K562 (cell line): ENCODE results near the gene FAM136A. TPM values are rescaled to one million over a fixed set of nuclear protein-coding genes. Genes with fewer than 3 reads are reported as not detected.

Experiments
- CHD4 ChIP-seq: fragments of 200-600 bp; sonication (generic); IDR thresholded peaks from 3 replicates; pipeline ENCODE4 v1.6.1; 2012; ENCODE audit warnings: low read depth, mild to moderate bottlenecking, mixed read lengths, low read length, inconsistent platforms; ENCODE audit not compliant: insufficient read depth, insufficient replicate concordance, poor library complexity, severe bottlenecking
- CSDE1 ChIP-seq, 2 experiments: fragments of 450-650 bp; IDR thresholded peaks; 2 replicates each; pipeline ENCODE4 v1.6.1; 2016; ENCODE audit warnings: mild to moderate bottlenecking in 1 of 2
- CUX1 ChIP-seq: fragments of 200-800 bp; sonication (Bioruptor generic); IDR thresholded peaks from 2 replicates; pipeline ENCODE4 v1.6.1; 2016; ENCODE audit warnings: missing genetic modification characterization, missing compliant biosample characterization
- EHMT2 ChIP-seq: fragments of 450-650 bp; IDR thresholded peaks from 2 replicates; pipeline ENCODE4 v1.6.1; 2018; ENCODE audit warnings: antibody characterized with exemption
- ELF2 ChIP-seq: fragments of 250-450 bp; sonication (Bioruptor Pico); IDR thresholded peaks from 2 replicates; pipeline ENCODE4 v1.5.0; 2021; ENCODE audit warnings: mild to moderate bottlenecking
- ESRRB ChIP-seq: fragments of 250-450 bp; sonication (Bioruptor Pico); IDR thresholded peaks from 2 replicates; pipeline ENCODE4 v1.5.0; 2020; ENCODE audit warnings: mild to moderate bottlenecking, moderate library complexity, borderline replicate concordance
- EZH2 ChIP-seq: IDR thresholded peaks from 2 replicates; pipeline ENCODE4 v1.6.1; 2012; ENCODE audit warnings: low read depth, mild to moderate bottlenecking, inconsistent platforms, low read length, borderline replicate concordance
- GATAD2A ChIP-seq: fragments of 450-650 bp; IDR thresholded peaks from 2 replicates; pipeline ENCODE4 v1.6.1; 2017
- GTF2E2 ChIP-seq: fragments of 200-800 bp; sonication (Bioruptor generic); IDR thresholded peaks from 2 replicates; pipeline ENCODE4 v1.6.1; 2016; ENCODE audit warnings: missing genetic modification characterization, missing compliant biosample characterization
- KAT2B ChIP-seq: IDR thresholded peaks from one replicate; pipeline ENCODE4 v1.6.1; 2012; ENCODE audit warnings: low read depth, mild to moderate bottlenecking, control low read depth, inconsistent platforms, low read length, moderate library complexity
- RNF2 ChIP-seq: sonication (generic); IDR thresholded peaks from 2 replicates; pipeline ENCODE4 v1.6.1; 2016
- SNRNP70 ChIP-seq: fragments of 200-400 bp; formaldehyde crosslinking; optimal IDR thresholded peaks from 2 replicates; pipeline ENCODE3; 2017; ENCODE audit warnings: low read depth, low read length
- ZBTB1 ChIP-seq: sonication (generic); formaldehyde crosslinking; IDR thresholded peaks from 2 replicates; pipeline ENCODE4 v1.8.1; 2023; ENCODE audit warnings: missing genetic modification reagents, low read depth, mild to moderate bottlenecking, borderline replicate concordance
- ZNF12 ChIP-seq: sonication (generic); formaldehyde crosslinking; IDR thresholded peaks from 2 replicates; pipeline ENCODE4 v1.4.0; 2020; ENCODE audit warnings: mild to moderate bottlenecking, missing genetic modification reagents
- ZNF197 ChIP-seq: fragments of 200-800 bp; sonication (Bioruptor generic); IDR thresholded peaks from 2 replicates; pipeline ENCODE4 v1.6.1; 2016; ENCODE audit warnings: low read depth, missing genetic modification characterization, missing compliant biosample characterization
- ZNF347 ChIP-seq: fragments of 450-650 bp; formaldehyde crosslinking; IDR thresholded peaks from 2 replicates; pipeline ENCODE4 v1.4.0; 2020; ENCODE audit warnings: low read depth, mild to moderate bottlenecking, moderate library complexity
- polyA plus RNA-seq, 8 experiments: library from polyadenylated mRNA; depleted of rRNA in 4 of 8; stranded (reverse) in 5 of 8; unstranded in 3 of 8; fragments of >200 nt; fragmentation: Nextera tagmentation in 2 of 8; fragmentation: Illumina TruSeq in 1 of 8; extraction: Ambion mirVana in 2 of 8; extraction: Trizol in 1 of 8; gene quantifications; 2 replicates each; pipeline versions ENCODE4 v1.2.1 to v1.2.3, GENCODE V29; 2011 to 2014; ENCODE audit warnings: inconsistent platforms in 1 of 8, missing spikeins in 1 of 8
- total RNA-seq, 7 experiments: library from RNA; depleted of rRNA in 6 of 7; stranded (reverse); fragments of >200 nt in 6 of 7; fragmentation: Illumina TruSeq in 2 of 7; extraction: Trizol in 2 of 7; gene quantifications; 2 replicates each; pipeline versions ENCODE4 v1.2.1 to v1.2.3, GENCODE V29; 2011 to 2021; ENCODE audit warnings: low replicate concordance in 1 of 7
- TF ChIP-seq, protein P1 (sequence below), 2 experiments: fragments of 150-350 bp in 1 of 2; IDR thresholded peaks; 2 replicates each; pipeline ENCODE4 v1.6.1; 2012 to 2016; ENCODE audit warnings: low read depth in 2 of 2, low read length in 2 of 2, mild to moderate bottlenecking in 1 of 2, moderate library complexity in 1 of 2
- TF ChIP-seq, protein P2 (sequence below): conservative IDR thresholded peaks from 2 replicates; pipeline ENCODE4 v1.6.1; 2011; ENCODE audit warnings: low read depth, mild to moderate bottlenecking, low read length; ENCODE audit not compliant: control insufficient read depth

Gene FAM136A
- total and polyA plus RNA-seq, 9 of the 15 experiments (the other 6 are each of a cell fraction or from before 2014, with no cell fraction given), result 89.0 to 151 (median 104) TPM

GRCh38 chr2:70248181-70248847, 53.6 kb downstream of the FAM136A start, which contains the start of gene TIA1 (continued):
- TF ChIP-seq CUX1 (CRISPR knock-in tag) (no peak), GTF2E2 (tag) (peak; percentile 89), EZH2 (no peak), ESRRB (CRISPR knock-in tag) (no peak), EHMT2 (no peak), ZNF347 (CRISPR knock-in tag) (no peak), SNRNP70 (no peak), ZNF197 (no peak), ZNF12 (CRISPR knock-in tag) (0 out of 2 replicates have a peak, but pooled peaks have one; percentile 67), CHD4 (no peak), CSDE1 (IDR thresholded peaks at IDR 0.05) (no peak), ZBTB1 (CRISPR knock-in tag) (peak; percentile 36; the same call in 1 of the 2 replicates), GATAD2A (no peak), ELF2 (CRISPR knock-in tag) (no peak), KAT2B (no peak), RNF2 (no peak; the same call in 1 of the 2 replicates)
- TF ChIP-seq, protein P1, sequence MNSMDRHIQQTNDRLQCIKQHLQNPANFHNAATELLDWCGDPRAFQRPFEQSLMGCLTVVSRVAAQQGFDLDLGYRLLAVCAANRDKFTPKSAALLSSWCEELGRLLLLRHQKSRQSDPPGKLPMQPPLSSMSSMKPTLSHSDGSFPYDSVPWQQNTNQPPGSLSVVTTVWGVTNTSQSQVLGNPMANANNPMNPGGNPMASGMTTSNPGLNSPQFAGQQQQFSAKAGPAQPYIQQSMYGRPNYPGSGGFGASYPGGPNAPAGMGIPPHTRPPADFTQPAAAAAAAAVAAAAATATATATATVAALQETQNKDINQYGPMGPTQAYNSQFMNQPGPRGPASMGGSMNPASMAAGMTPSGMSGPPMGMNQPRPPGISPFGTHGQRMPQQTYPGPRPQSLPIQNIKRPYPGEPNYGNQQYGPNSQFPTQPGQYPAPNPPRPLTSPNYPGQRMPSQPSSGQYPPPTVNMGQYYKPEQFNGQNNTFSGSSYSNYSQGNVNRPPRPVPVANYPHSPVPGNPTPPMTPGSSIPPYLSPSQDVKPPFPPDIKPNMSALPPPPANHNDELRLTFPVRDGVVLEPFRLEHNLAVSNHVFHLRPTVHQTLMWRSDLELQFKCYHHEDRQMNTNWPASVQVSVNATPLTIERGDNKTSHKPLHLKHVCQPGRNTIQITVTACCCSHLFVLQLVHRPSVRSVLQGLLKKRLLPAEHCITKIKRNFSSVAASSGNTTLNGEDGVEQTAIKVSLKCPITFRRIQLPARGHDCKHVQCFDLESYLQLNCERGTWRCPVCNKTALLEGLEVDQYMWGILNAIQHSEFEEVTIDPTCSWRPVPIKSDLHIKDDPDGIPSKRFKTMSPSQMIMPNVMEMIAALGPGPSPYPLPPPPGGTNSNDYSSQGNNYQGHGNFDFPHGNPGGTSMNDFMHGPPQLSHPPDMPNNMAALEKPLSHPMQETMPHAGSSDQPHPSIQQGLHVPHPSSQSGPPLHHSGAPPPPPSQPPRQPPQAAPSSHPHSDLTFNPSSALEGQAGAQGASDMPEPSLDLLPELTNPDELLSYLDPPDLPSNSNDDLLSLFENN (IDR thresholded peaks at IDR 0.05; ENCODE audit: low read depth in 2 of 2, low read length in 2 of 2), result no peak; a peak in 1 of 4 replicates
- TF ChIP-seq, protein P2, sequence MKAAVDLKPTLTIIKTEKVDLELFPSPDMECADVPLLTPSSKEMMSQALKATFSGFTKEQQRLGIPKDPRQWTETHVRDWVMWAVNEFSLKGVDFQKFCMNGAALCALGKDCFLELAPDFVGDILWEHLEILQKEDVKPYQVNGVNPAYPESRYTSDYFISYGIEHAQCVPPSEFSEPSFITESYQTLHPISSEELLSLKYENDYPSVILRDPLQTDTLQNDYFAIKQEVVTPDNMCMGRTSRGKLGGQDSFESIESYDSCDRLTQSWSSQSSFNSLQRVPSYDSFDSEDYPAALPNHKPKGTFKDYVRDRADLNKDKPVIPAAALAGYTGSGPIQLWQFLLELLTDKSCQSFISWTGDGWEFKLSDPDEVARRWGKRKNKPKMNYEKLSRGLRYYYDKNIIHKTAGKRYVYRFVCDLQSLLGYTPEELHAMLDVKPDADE, result no peak; the same call in 1 of the 2 replicates
